Measurements from ENCODE around the gene MYH6. TPM values are rescaled to one million over a fixed set of nuclear protein-coding genes. Genes with fewer than 3 reads are reported as not detected.

Gene MYH6
- total RNA-seq, 4 donors from 2014 or later, result 0.16 to 1.5 TPM; not detected in 2

GRCh38 chr14:23442721-23443356 lies 34.8 kb upstream of the MYH6 start:
- Histone ChIP-seq H3K4me3 (no peak overlapping the region), H3K4me1 (peaks cover 3 to 20% (median 14%) of the 10 kb centered on the region in 4 donors), H3K27ac (no peak overlapping the region), H3K9me3 (no peaks in the 10 kb centered on the region), H3K36me3 (no peaks in the 10 kb centered on the region), H3K27me3 (no peaks in the 10 kb centered on the region)
- WGBS, 2 donors (ENCODE audit: low coverage in 1 of 2), result 73 to 81% methylated on average over 3 to 9 of the region's 9 CpGs
- no peak for TF ChIP-seq POLR2AphosphoS5 (IDR thresholded peaks at IDR 0.05)
- no peak for TF ChIP-seq EP300 (IDR thresholded peaks at IDR 0.05; ENCODE audit: low read depth)
- TF ChIP-seq CTCF (IDR thresholded peaks at IDR 0.05), result no peak
- no peak for TF ChIP-seq POLR2A (IDR thresholded peaks at IDR 0.05)
- in situ Hi-C loops (cut with MboI; ENCODE audit: low pct_ligation_motif_present in 1 of 4, low pct_unique_long_range_greater_than_20kb in 1 of 4, low sequenced_read_pairs in 3 of 4) (no loop called here), intact Hi-C loops (cut with DNase I; ENCODE audit: low total_unique reads) (no loop called here)
- DNase-seq, result no peak

- 10 to 14% methylated on average over 1 of the region's 1 CpG for WGBS, 2 donors (ENCODE audit: low coverage in 1 of 2)
- no peak for TF ChIP-seq EP300 (IDR thresholded peaks at IDR 0.05; ENCODE audit: low read depth)
- no peak for TF ChIP-seq CTCF (IDR thresholded peaks at IDR 0.05)
- TF ChIP-seq POLR2AphosphoS5 (IDR thresholded peaks at IDR 0.05), result no peak
- no peak for TF ChIP-seq POLR2A (IDR thresholded peaks at IDR 0.05)
- H3K36me3 ChIP-seq, result no peaks in the 10 kb centered on the region
- H3K27ac ChIP-seq, result no peak overlapping the region
- in situ Hi-C loops (cut with MboI; ENCODE audit: low pct_ligation_motif_present in 1 of 4, low pct_unique_long_range_greater_than_20kb in 1 of 4, low sequenced_read_pairs in 3 of 4), result no loop called here
- intact Hi-C loops (cut with DNase I; ENCODE audit: low total_unique reads), result no loop called here
- H3K27me3 ChIP-seq, result no peaks in the 10 kb centered on the region
- H3K4me3 ChIP-seq, result no peak overlapping the region
- H3K4me1 ChIP-seq, result peaks cover 0 to 3% (median under 1%) of the 10 kb centered on the region in 4 donors
- no peaks in the 10 kb centered on the region for H3K9me3 ChIP-seq
- DNase-seq, result no peak
Observed at GRCh38 chr14:23441076-23441475, 33.0 kb upstream of the MYH6 start.

GRCh38 chr14:23439107-23439835 lies 31.2 kb upstream of the MYH6 start:
- Histone ChIP-seq H3K27me3 (no peaks in the 10 kb centered on the region), H3K36me3 (no peaks in the 10 kb centered on the region), H3K4me3 (no peak overlapping the region), H3K9me3 (no peaks in the 10 kb centered on the region), H3K4me1 (no peaks in the 10 kb centered on the region), H3K27ac (no peak overlapping the region)
- no peak for DNase-seq
- 88% methylated on average over 6 of the region's 6 CpGs; no CpG with 5 or more reads in 1 of the 2 donors for WGBS, 2 donors (ENCODE audit: low coverage in 1 of 2)
- TF ChIP-seq POLR2AphosphoS5 (IDR thresholded peaks at IDR 0.05) (no peak), POLR2A (IDR thresholded peaks at IDR 0.05) (no peak), EP300 (IDR thresholded peaks at IDR 0.05; ENCODE audit: low read depth) (no peak), CTCF (IDR thresholded peaks at IDR 0.05) (no peak)
- in situ Hi-C loops (cut with MboI; ENCODE audit: low pct_ligation_motif_present in 1 of 4, low pct_unique_long_range_greater_than_20kb in 1 of 4, low sequenced_read_pairs in 3 of 4) (no loop called here), intact Hi-C loops (cut with DNase I; ENCODE audit: low total_unique reads) (no loop called here)

GRCh38 chr14:23438101-23438971 lies 30.3 kb upstream of the MYH6 start:
- in situ Hi-C loops (cut with MboI; ENCODE audit: low pct_ligation_motif_present in 1 of 4, low pct_unique_long_range_greater_than_20kb in 1 of 4, low sequenced_read_pairs in 3 of 4), result no loop called here

More at GRCh38 chr14:23438101-23438971, 30.3 kb upstream of the MYH6 start:
- intact Hi-C loops (cut with DNase I; ENCODE audit: low total_unique reads), result no loop called here
- Histone ChIP-seq H3K27me3 (no peaks in the 10 kb centered on the region), H3K4me1 (no peaks in the 10 kb centered on the region), H3K27ac (no peak overlapping the region), H3K36me3 (no peaks in the 10 kb centered on the region), H3K4me3 (no peak overlapping the region), H3K9me3 (no peaks in the 10 kb centered on the region)
- TF ChIP-seq EP300 (IDR thresholded peaks at IDR 0.05; ENCODE audit: low read depth) (no peak), POLR2AphosphoS5 (IDR thresholded peaks at IDR 0.05) (no peak)
- 55 to 65% methylated on average over 10 to 15 of the region's 15 CpGs for WGBS, 2 donors (ENCODE audit: low coverage in 1 of 2)
- DNase-seq, result no peak
